Measurements from ENCODE around the gene GLRX. TPM values are rescaled to one million over a fixed set of nuclear protein-coding genes. Genes with fewer than 3 reads are reported as not detected.
A peak's percentile ranks its signal among the peaks of the same experiment; 100 is the strongest.

GLRX gene
- total RNA-seq, 2 experiments from 2014 or later, result 52.9 to 80.5 TPM

- POLR2A ChIA-PET, result no interaction called here
- BruUV-seq (replicated peaks), result no TSS peak
Measured at GRCh38 chr5:95773335-95774059, 49.0 kb downstream of the GLRX start.

DNA sequence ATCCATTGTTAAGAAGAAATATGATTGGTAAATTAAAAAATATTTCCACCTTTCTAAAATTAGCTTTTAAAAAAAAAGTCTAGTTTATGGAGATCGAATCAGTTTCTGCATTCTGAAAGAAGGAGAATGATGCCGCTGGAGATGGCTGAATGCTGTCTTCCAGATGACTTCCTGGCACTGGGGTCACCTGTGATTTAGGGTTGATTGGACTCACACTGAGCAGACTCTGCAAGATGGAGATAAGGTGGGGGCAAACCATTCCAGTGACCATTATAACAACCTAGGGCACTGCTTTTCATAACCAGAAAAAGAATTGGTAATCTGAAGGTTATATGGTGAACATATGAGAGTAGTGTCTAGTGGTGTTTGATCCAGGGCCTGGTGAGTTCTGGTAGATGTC lies 50.6 kb downstream of the GLRX start:
- no peak overlapping the region for H3K4me2 ChIP-seq (ENCODE audit: low read length)
- H3K9me2 ChIP-seq (ENCODE audit: insufficient read depth, low read length), result no peaks in the 10 kb centered on the region
- DNase-seq (ENCODE audit: low spot score), result no peak
- H4K20me1 ChIP-seq (ENCODE audit: insufficient read depth, low read length), result no peaks in the 10 kb centered on the region
- no TSS peak for BruUV-seq (replicated peaks)
- no peak overlapping the region for H3K27ac ChIP-seq (ENCODE audit: low read depth, low read length, poor library complexity, severe bottlenecking)
- intact Hi-C loops (cut with micrococcal nuclease; ENCODE audit: unreplicated experiment), result no loop called here
- H2AFZ ChIP-seq (ENCODE audit: low read length), result 0 out of 2 replicates have a peak overlapping the region, but pooled peaks have one; percentile 4
- no peaks in the 10 kb centered on the region for H3K79me2 ChIP-seq (ENCODE audit: insufficient read depth, low read depth, low read length)
- H3K36me3 ChIP-seq (ENCODE audit: insufficient read depth, low read length), result no peaks in the 10 kb centered on the region
- no peak for TF ChIP-seq EZH2phosphoT487 (IDR thresholded peaks at IDR 0.05; ENCODE audit: borderline replicate concordance, low read depth, low read length)
- no peak for TF ChIP-seq CTCF (conservative IDR thresholded peaks at IDR 0.05; ENCODE audit: low read length)
- no peaks in the 10 kb centered on the region for H3K4me1 ChIP-seq (ENCODE audit: insufficient read depth, low read length, poor library complexity, severe bottlenecking)
- no peaks in the 10 kb centered on the region for H3K9me3 ChIP-seq (ENCODE audit: low read length)
- H3K4me3 ChIP-seq (ENCODE audit: low read depth, low read length, poor library complexity, severe bottlenecking), result no peak overlapping the region
- ChIA-PET CTCF (ENCODE audit: unreplicated experiment) (interaction anchor here (1.2 kb wide), 1 partner anchor 9 kb away, joined by 4 read pairs; no protein-coding TSS in a partner anchor), POLR2A (interaction anchor here (0.7 to 1.9 kb wide), 7 partner anchors 10 to 405 kb away, joined by 3 to 9 read pairs (median 3); no protein-coding TSS in a partner anchor)

More at GRCh38 chr5:95773335-95774059, 49.0 kb downstream of the GLRX start:
- Histone ChIP-seq H3K4me3 (ENCODE audit: low read depth, low read length, poor library complexity, severe bottlenecking) (no peak overlapping the region), H3K79me2 (ENCODE audit: insufficient read depth, low read depth, low read length) (no peaks in the 10 kb centered on the region), H3K4me1 (ENCODE audit: insufficient read depth, low read length, poor library complexity, severe bottlenecking) (no peaks in the 10 kb centered on the region), H3K27ac (ENCODE audit: low read depth, low read length, poor library complexity, severe bottlenecking) (no peak overlapping the region), H2AFZ (ENCODE audit: low read length) (peak overlapping the region; percentile 5; the same call in 1 of the 2 replicates), H4K20me1 (ENCODE audit: insufficient read depth, low read length) (no peaks in the 10 kb centered on the region), H3K4me2 (ENCODE audit: low read length) (no peak overlapping the region), H3K36me3 (ENCODE audit: insufficient read depth, low read length) (no peaks in the 10 kb centered on the region), H3K9me3 (ENCODE audit: low read length) (no peaks in the 10 kb centered on the region), H3K9me2 (ENCODE audit: insufficient read depth, low read length) (no peaks in the 10 kb centered on the region)
- intact Hi-C loops (cut with micrococcal nuclease; ENCODE audit: unreplicated experiment), result no loop called here
- TF ChIP-seq EZH2phosphoT487 (IDR thresholded peaks at IDR 0.05; ENCODE audit: borderline replicate concordance, low read depth, low read length) (no peak), CTCF (conservative IDR thresholded peaks at IDR 0.05; ENCODE audit: low read length) (no peak)
- DNase-seq (ENCODE audit: low spot score), result no peak
- CTCF ChIA-PET (ENCODE audit: unreplicated experiment), result no interaction called here
